SK-N-SH (cell line): ENCODE results near the gene MEI1. TPM values are rescaled to one million over a fixed set of nuclear protein-coding genes. Genes with fewer than 3 reads are reported as not detected.

Experiments used
- CTCF ChIA-PET: fragments of 300-600, 350-600 bp; formaldehyde crosslinking; extraction: SDS; loops from one replicate; lab custom pipeline; 2021; lab: Yijun Ruan, JAX
- POLR2A ChIA-PET: fragments of 350-600 bp; sonication (Branson Sonifier 250); formaldehyde crosslinking; extraction: SDS; loops from one replicate; lab custom pipeline; 2020; ENCODE audit warnings: antibody characterized with exemption, inconsistent platforms; lab: Yijun Ruan, JAX
- DNase-seq: peaks from one replicate; pipeline ENCODE4 v3.0.0; 2012
- H2AFZ ChIP-seq: fragments of 200-600 bp; sonication (generic); 2 replicates; pipeline ENCODE4 v1.8.1; 2016; ENCODE audit warnings: antibody characterized with exemption, mild to moderate bottlenecking, low read depth
- H3F3A ChIP-seq: fragments of 200-600 bp; sonication (generic); replicated peaks from 2 replicates; pipeline ENCODE3; 2016; ENCODE audit warnings: antibody characterized with exemption, mild to moderate bottlenecking; ENCODE audit not compliant: insufficient read depth
- H3K27ac ChIP-seq, 2 experiments: fragments of 200-500 bp in 1 of 2; fragments of 200-600 bp in 1 of 2; sonication (Bioruptor generic) in 1 of 2; sonication (generic), shearing (Covaris generic) in 1 of 2; 2 replicates each; pipeline versions ENCODE4 v1.5.1 to v1.6.1; 2014 to 2016; ENCODE audit warnings: low read depth in 2 of 2, inconsistent platforms in 1 of 2, low read length in 1 of 2, mild to moderate bottlenecking in 1 of 2, mixed read lengths in 1 of 2
- H3K27me3 ChIP-seq: fragments of 200-600 bp; sonication (generic), shearing (Covaris generic); 2 replicates; pipeline ENCODE4 v1.6.1; 2016; ENCODE audit warnings: mixed run types; ENCODE audit not compliant: insufficient read depth
- H3K36me3 ChIP-seq, 2 experiments: fragments of 200-500 bp in 1 of 2; fragments of 200-600 bp in 1 of 2; sonication (Bioruptor generic) in 1 of 2; sonication (generic) in 1 of 2; replicated peaks in 1 of 2; 2 replicates each; pipeline versions ENCODE3 to v1.5.1; 2014 to 2016; ENCODE audit warnings: low read length in 1 of 2, mild to moderate bottlenecking in 1 of 2; ENCODE audit not compliant: insufficient read depth in 2 of 2, control insufficient read depth in 1 of 2
- H3K4me1 ChIP-seq, 2 experiments: fragments of 200-500 bp in 1 of 2; fragments of 200-600 bp in 1 of 2; sonication (Bioruptor generic) in 1 of 2; sonication (generic), shearing (Covaris generic) in 1 of 2; 2 replicates each; pipeline versions ENCODE4 v1.5.1 to v1.6.1; 2014 to 2016; ENCODE audit warnings: low read depth in 1 of 2, low read length in 1 of 2, mixed run types in 1 of 2; ENCODE audit not compliant: insufficient read depth in 2 of 2, control insufficient read depth in 1 of 2
- H3K4me2 ChIP-seq: fragments of 200-600 bp; sonication (generic), shearing (Covaris generic); 2 replicates; pipeline ENCODE4 v1.6.1; 2017; ENCODE audit warnings: mixed run types
- H3K4me3 ChIP-seq, 2 experiments: fragments of 200-500 bp in 1 of 2; fragments of 200-600 bp in 1 of 2; sonication (Bioruptor generic) in 1 of 2; sonication (generic), shearing (Covaris generic) in 1 of 2; 2 replicates each; pipeline versions ENCODE4 v1.5.1 to v1.8.1; 2014 to 2016; ENCODE audit warnings: low read depth in 2 of 2, inconsistent platforms in 1 of 2, low read length in 1 of 2, mild to moderate bottlenecking in 1 of 2, mixed read lengths in 1 of 2, moderate library complexity in 1 of 2
- H3K79me2 ChIP-seq: fragments of 200-600 bp; sonication (generic); 2 replicates; pipeline ENCODE4 v1.8.1; 2017; ENCODE audit warnings: mild to moderate bottlenecking; ENCODE audit not compliant: insufficient read depth
- H3K9ac ChIP-seq: fragments of 200-600 bp; sonication (generic); 2 replicates; pipeline ENCODE4 v1.6.1; 2017; ENCODE audit warnings: mixed run types
- H3K9me2 ChIP-seq: fragments of 200-600 bp; sonication (generic); 2 replicates; pipeline ENCODE4 v1.6.1; 2017; ENCODE audit warnings: mixed run types
- H3K9me3 ChIP-seq: fragments of 200-600 bp; sonication (generic); 2 replicates; pipeline ENCODE4 v1.6.1; 2017; ENCODE audit warnings: mixed run types, mild to moderate bottlenecking, moderate library complexity
- H4K20me1 ChIP-seq: fragments of 200-600 bp; sonication (generic); 2 replicates; pipeline ENCODE4 v1.6.1; 2017; ENCODE audit warnings: mild to moderate bottlenecking, mixed run types; ENCODE audit not compliant: insufficient read depth
- ELF1 ChIP-seq: IDR thresholded peaks from 2 replicates; pipeline ENCODE4 v1.4.0; 2012
- EZH2phosphoT487 ChIP-seq: fragments of 200-600 bp; sonication (generic); IDR thresholded peaks from 2 replicates; pipeline ENCODE4 v1.6.1; 2017; ENCODE audit warnings: low read depth, mixed run types, mild to moderate bottlenecking, antibody characterized with exemption, moderate library complexity, borderline replicate concordance
- FOSL2 ChIP-seq: IDR thresholded peaks from 2 replicates; pipeline ENCODE4 v1.4.0; 2012; ENCODE audit warnings: low read depth, mild to moderate bottlenecking, moderate library complexity, borderline replicate concordance
- FOXJ3 ChIP-seq: sonication (generic); formaldehyde crosslinking; IDR thresholded peaks from 2 replicates; pipeline ENCODE4 v1.5.1; 2020; ENCODE audit warnings: mild to moderate bottlenecking, missing genetic modification reagents
- FOXM1 ChIP-seq: IDR thresholded peaks from 2 replicates; pipeline ENCODE4 v1.4.0; 2012; ENCODE audit warnings: low read depth, mild to moderate bottlenecking
- GABPA ChIP-seq: IDR thresholded peaks from 2 replicates; pipeline ENCODE4 v1.4.0; 2012; ENCODE audit warnings: low read depth, mild to moderate bottlenecking
- GATA2 ChIP-seq: sonication (generic); formaldehyde crosslinking; IDR thresholded peaks from 2 replicates; pipeline ENCODE4 v1.5.0; 2020; ENCODE audit warnings: mild to moderate bottlenecking, missing genetic modification reagents
- JUND ChIP-seq: IDR thresholded peaks from 2 replicates; pipeline ENCODE4 v1.4.0; 2012
- MEF2A ChIP-seq: IDR thresholded peaks from 2 replicates; pipeline ENCODE4 v1.4.0; 2012; ENCODE audit warnings: low read depth, borderline replicate concordance
- MXI1 ChIP-seq: IDR thresholded peaks from 2 replicates; pipeline ENCODE4 v1.6.1; 2012; ENCODE audit warnings: mild to moderate bottlenecking, low read depth, low read length, improper control_type of control experiment
- NFIC ChIP-seq: IDR thresholded peaks from 2 replicates; pipeline ENCODE4 v1.4.0; 2012; ENCODE audit warnings: borderline replicate concordance
- NRF1 ChIP-seq: IDR thresholded peaks from 2 replicates; pipeline ENCODE4 v1.6.1; 2012; ENCODE audit warnings: low read depth, mild to moderate bottlenecking, low read length
- PBX3 ChIP-seq: IDR thresholded peaks from 2 replicates; pipeline ENCODE4; 2012
- SIN3A ChIP-seq: IDR thresholded peaks from 2 replicates; pipeline ENCODE4 v1.6.1; 2012; ENCODE audit warnings: low read depth, mild to moderate bottlenecking, low read length, moderate library complexity, borderline replicate concordance
- SMC3 ChIP-seq: IDR thresholded peaks from 2 replicates; pipeline ENCODE4 v1.6.1; 2012; ENCODE audit warnings: low read depth, low read length, improper control_type of control experiment
- USF1 ChIP-seq: IDR thresholded peaks from 2 replicates; pipeline ENCODE4 v1.4.0; 2012; ENCODE audit warnings: low read depth, borderline replicate concordance
- USF2 ChIP-seq: fragments of 150-350 bp; IDR thresholded peaks from 2 replicates; pipeline ENCODE4 v1.6.1; 2017; ENCODE audit warnings: antibody characterized with exemption, low read length, low read depth, borderline replicate concordance
- WGBS: methylation state at CpG from one replicate; pipeline ENCODE4 v1.1.6; 2017; ENCODE audit warnings: low lambda C conversion rate; 5-methylcytosine and 5-hydroxymethylcytosine counted together
- polyA plus RNA-seq, 3 experiments: library from polyadenylated mRNA; depleted of rRNA; stranded (reverse); fragments of >200 nt; gene quantifications; 2 replicates each; pipeline ENCODE4 v1.2.3, GENCODE V29; 2012
- TF ChIP-seq, protein P1 (sequence below): IDR thresholded peaks from 2 replicates; pipeline ENCODE4 v1.4.0; 2012; ENCODE audit warnings: low read depth, borderline replicate concordance
- TF ChIP-seq, protein P2 (sequence below): IDR thresholded peaks from 2 replicates; pipeline ENCODE4 v1.6.1; 2012; ENCODE audit warnings: mild to moderate bottlenecking, low read depth, low read length, moderate library complexity

Gene MEI1
- polyA plus RNA-seq, 1 of the 3 experiments (the other 2 are of a cell fraction) = not detected

DNA sequence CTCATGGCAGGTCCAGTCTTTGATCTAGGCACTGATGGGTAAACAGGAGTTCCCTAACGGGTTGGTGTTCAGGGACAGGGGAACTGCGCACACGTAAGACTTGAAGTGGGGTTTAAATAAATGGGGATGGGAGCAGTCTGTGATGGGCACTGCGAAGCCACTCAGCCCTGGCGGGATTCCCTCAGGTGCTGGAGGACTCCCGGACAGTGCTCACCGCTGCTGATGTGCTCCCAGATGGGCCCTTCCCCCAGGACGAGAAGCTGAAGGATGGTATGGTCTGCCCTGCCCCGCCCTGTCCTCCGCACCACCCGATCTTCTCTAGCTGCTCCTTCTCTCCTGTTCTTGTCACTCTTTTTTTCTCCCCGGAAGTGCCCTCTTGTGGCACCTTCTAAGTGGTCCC lies 110.7 kb downstream of the MEI1 start:
- Histone ChIP-seq H2AFZ (no peak overlapping the region), H3K9ac (no peak overlapping the region), H3K9me2 (no peaks in the 10 kb centered on the region), H3K9me3 (no peaks in the 10 kb centered on the region), H3K27ac (no peak overlapping the region), H3K4me2 (no peak overlapping the region), H3K4me1 (no peaks in the 10 kb centered on the region), H3F3A (no peaks in the 10 kb centered on the region), H3K27me3 (no peaks in the 10 kb centered on the region), H3K4me3 (no peak overlapping the region), H3K36me3 (no peaks in the 10 kb centered on the region), H4K20me1 (no peaks in the 10 kb centered on the region), H3K79me2 (no peaks in the 10 kb centered on the region)
- WGBS = 86% methylated on average over 1 of the region's 12 CpGs
- ChIA-PET POLR2A (no interaction called here), CTCF (interaction anchor here (1.4 kb wide), 1 partner anchor 131 kb away, joined by 4 read pairs; no protein-coding TSS in a partner anchor)
- DNase-seq = no peak
- TF ChIP-seq USF2 (no peak), MEF2A (no peak), FOXM1 (no peak), SIN3A (no peak), EZH2phosphoT487 (no peak), GATA2 (CRISPR knock-in tag) (no peak), FOXJ3 (CRISPR knock-in tag) (no peak), MXI1 (no peak), ELF1 (no peak), NRF1 (no peak), SMC3 (no peak), FOSL2 (no peak), USF1 (no peak), NFIC (no peak), GABPA (no peak), JUND (no peak), PBX3 (no peak)
- TF ChIP-seq, protein P1, sequence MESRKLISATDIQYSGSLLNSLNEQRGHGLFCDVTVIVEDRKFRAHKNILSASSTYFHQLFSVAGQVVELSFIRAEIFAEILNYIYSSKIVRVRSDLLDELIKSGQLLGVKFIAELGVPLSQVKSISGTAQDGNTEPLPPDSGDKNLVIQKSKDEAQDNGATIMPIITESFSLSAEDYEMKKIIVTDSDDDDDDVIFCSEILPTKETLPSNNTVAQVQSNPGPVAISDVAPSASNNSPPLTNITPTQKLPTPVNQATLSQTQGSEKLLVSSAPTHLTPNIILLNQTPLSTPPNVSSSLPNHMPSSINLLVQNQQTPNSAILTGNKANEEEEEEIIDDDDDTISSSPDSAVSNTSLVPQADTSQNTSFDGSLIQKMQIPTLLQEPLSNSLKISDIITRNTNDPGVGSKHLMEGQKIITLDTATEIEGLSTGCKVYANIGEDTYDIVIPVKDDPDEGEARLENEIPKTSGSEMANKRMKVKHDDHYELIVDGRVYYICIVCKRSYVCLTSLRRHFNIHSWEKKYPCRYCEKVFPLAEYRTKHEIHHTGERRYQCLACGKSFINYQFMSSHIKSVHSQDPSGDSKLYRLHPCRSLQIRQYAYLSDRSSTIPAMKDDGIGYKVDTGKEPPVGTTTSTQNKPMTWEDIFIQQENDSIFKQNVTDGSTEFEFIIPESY = no peak
- TF ChIP-seq, protein P2, sequence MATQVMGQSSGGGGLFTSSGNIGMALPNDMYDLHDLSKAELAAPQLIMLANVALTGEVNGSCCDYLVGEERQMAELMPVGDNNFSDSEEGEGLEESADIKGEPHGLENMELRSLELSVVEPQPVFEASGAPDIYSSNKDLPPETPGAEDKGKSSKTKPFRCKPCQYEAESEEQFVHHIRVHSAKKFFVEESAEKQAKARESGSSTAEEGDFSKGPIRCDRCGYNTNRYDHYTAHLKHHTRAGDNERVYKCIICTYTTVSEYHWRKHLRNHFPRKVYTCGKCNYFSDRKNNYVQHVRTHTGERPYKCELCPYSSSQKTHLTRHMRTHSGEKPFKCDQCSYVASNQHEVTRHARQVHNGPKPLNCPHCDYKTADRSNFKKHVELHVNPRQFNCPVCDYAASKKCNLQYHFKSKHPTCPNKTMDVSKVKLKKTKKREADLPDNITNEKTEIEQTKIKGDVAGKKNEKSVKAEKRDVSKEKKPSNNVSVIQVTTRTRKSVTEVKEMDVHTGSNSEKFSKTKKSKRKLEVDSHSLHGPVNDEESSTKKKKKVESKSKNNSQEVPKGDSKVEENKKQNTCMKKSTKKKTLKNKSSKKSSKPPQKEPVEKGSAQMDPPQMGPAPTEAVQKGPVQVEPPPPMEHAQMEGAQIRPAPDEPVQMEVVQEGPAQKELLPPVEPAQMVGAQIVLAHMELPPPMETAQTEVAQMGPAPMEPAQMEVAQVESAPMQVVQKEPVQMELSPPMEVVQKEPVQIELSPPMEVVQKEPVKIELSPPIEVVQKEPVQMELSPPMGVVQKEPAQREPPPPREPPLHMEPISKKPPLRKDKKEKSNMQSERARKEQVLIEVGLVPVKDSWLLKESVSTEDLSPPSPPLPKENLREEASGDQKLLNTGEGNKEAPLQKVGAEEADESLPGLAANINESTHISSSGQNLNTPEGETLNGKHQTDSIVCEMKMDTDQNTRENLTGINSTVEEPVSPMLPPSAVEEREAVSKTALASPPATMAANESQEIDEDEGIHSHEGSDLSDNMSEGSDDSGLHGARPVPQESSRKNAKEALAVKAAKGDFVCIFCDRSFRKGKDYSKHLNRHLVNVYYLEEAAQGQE = no peak
